Medulla oblongata (tissue), 1 donor: ENCODE measurements around the gene EIPR1.
A peak's percentile ranks its signal among the peaks of the same experiment; 100 is the strongest.

Source experiments
- DNase-seq: peaks from one replicate; pipeline ENCODE4 v3.0.0-alpha.2; 2015; ENCODE audit errors: extremely low spot score

The EIPR1 gene

GRCh38 chr2:3305952-3306351, 71.7 kb downstream of the EIPR1 start:
- DNase-seq: no peak

- DNase-seq: no peak
These were observed 72.2 kb downstream of the EIPR1 start for GRCh38 chr2:3305431-3305830.

GRCh38 chr2:3303583-3304406, 73.8 kb downstream of the EIPR1 start:
- DNase-seq: peak; percentile 93

- no peak for DNase-seq
These were observed 74.7 kb downstream of the EIPR1 start for GRCh38 chr2:3302751-3303582.

- DNase-seq: no peak
These were observed 75.2 kb downstream of the EIPR1 start for GRCh38 chr2:3302421-3302750.

GRCh38 chr2:3301001-3301400, 76.6 kb downstream of the EIPR1 start:
- DNase-seq: no peak

- no peak for DNase-seq
These were observed 77.2 kb downstream of the EIPR1 start for GRCh38 chr2:3300224-3300995.

- no peak for DNase-seq
These were observed 77.9 kb downstream of the EIPR1 start for GRCh38 chr2:3299703-3300102.

- no peak for DNase-seq
These were observed 78.5 kb downstream of the EIPR1 start for GRCh38 chr2:3299130-3299529.

GRCh38 chr2:3298191-3298590, 79.4 kb downstream of the EIPR1 start:
- no peak for DNase-seq

GRCh38 chr2:3297523-3297922, 80.1 kb downstream of the EIPR1 start:
- DNase-seq: no peak

- no peak for DNase-seq
These were observed 81.2 kb downstream of the EIPR1 start for GRCh38 chr2:3296182-3296972.

- no peak for DNase-seq
These were observed 83.1 kb downstream of the EIPR1 start for GRCh38 chr2:3294493-3294892.

- no peak for DNase-seq
These were observed 83.5 kb downstream of the EIPR1 start for GRCh38 chr2:3294069-3294468.

- DNase-seq: no peak
These were observed 84.4 kb downstream of the EIPR1 start for GRCh38 chr2:3293221-3293620.

GRCh38 chr2:3292416-3292815, 85.2 kb downstream of the EIPR1 start:
- DNase-seq: no peak

- no peak for DNase-seq
These were observed 85.9 kb downstream of the EIPR1 start for GRCh38 chr2:3291750-3292149.

- DNase-seq: no peak
These were observed 86.5 kb downstream of the EIPR1 start for GRCh38 chr2:3291113-3291512.

GRCh38 chr2:3290655-3291054, 87.0 kb downstream of the EIPR1 start:
- peak; percentile 21 for DNase-seq

GRCh38 chr2:3289971-3290370, 87.6 kb downstream of the EIPR1 start:
- DNase-seq: no peak

- DNase-seq: no peak
These were observed 88.1 kb downstream of the EIPR1 start for GRCh38 chr2:3289526-3289925.

- DNase-seq: no peak
These were observed 88.5 kb downstream of the EIPR1 start for GRCh38 chr2:3289171-3289515.
